Pancreas (tissue), 10 donors: Measurements from ENCODE around the gene CERS1. TPM values are rescaled to one million over a fixed set of nuclear protein-coding genes. Genes with fewer than 3 reads are reported as not detected.

Source experiments
- ATAC-seq, 4 donors: fragments of 200-7000 bp; cut with Tn5 transposase; one replicate each; pipeline versions ENCODE4 v1.8.0 to v1.9.1; 2020; ENCODE audit warnings: mild to moderate bottlenecking in 4 of 4, moderate library complexity in 4 of 4
- DNase-seq, 6 donors: peaks; one replicate each; pipeline ENCODE4 v3.0.0-alpha.2; 2020
- FAIRE-seq: peaks from 2 replicates; lab custom pipeline; 2012; peaks lifted over from hg19 to GRCh38; lab: Jason Lieb, UNC
- H3K27ac ChIP-seq, 4 donors: fragments of 200-600 bp; sonication (generic); 1 replicate in 3 of 4; 2 replicates in 1 of 4; pipeline versions ENCODE4 v1.5.0 to v1.8.0; 2020
- H3K27me3 ChIP-seq, 4 donors: fragments of 200-600 bp; one replicate each; pipeline ENCODE4 v1.8.0; 2021
- H3K36me3 ChIP-seq, 3 donors: fragments of 200-600 bp; sonication (generic) in 1 of 3; one replicate each; pipeline versions ENCODE4 v1.5.0 to v1.8.0; 2020 to 2021
- H3K4me1 ChIP-seq, 3 donors: fragments of 200-600 bp; one replicate each; pipeline ENCODE4 v1.8.0; 2021
- H3K4me3 ChIP-seq, 4 donors: fragments of 200-600 bp; sonication (generic) in 2 of 4; one replicate each; pipeline versions ENCODE4 v1.5.0 to v1.8.0; 2020 to 2021
- H3K9me3 ChIP-seq, 4 donors: fragments of 200-600 bp; one replicate each; pipeline ENCODE4 v1.8.0; 2021
- WGBS, 2 donors: extraction: QIAGEN DNeasy Blood & Tissue Kit; methylation state at CpG; one replicate each; pipeline ENCODE4 v1.1.7; 2013; 5-methylcytosine and 5-hydroxymethylcytosine counted together
- intact Hi-C, 3 donors: fragments of 100-400 bp; cut with DNase I; formaldehyde crosslinking; loops; one replicate each; pipeline versions ENCODE4 v1.11.1 to v1.14.2; 2022
- polyA plus RNA-seq, 2 donors: library from polyadenylated mRNA; stranded (reverse); fragments of 200-250 nt; gene quantifications; one replicate each; pipeline ENCODE4 v1.2.3, GENCODE V29; 2013
- total RNA-seq, 6 donors: library from RNA; stranded (reverse); fragmentation: NEBNext Ultra II Directional in 4 of 6; extraction: Animal tissue kit (Norgen Biotek cat#: 25700) in 4 of 6; gene quantifications; one replicate each; pipeline versions ENCODE4 v1.2.1 to v1.2.4, GENCODE V29; 2021 to 2023
- TF ChIP-seq, protein P1 (sequence below), 4 donors: fragments of 200-600 bp; sonication (generic) in 3 of 4; IDR thresholded peaks; one replicate each; pipeline versions ENCODE4 v1.5.0 to v1.8.0; 2021; ENCODE audit warnings: antibody characterized with exemption in 4 of 4
- donor health status: healthy with polysubstance abuse.
- donor health status: DM: no; HTN: no; CAD: no; lungs with moderate emphysema.
- donor health status: DM: no; HTN: no; CAD: no.
- donor health status: control.
- donor health status: control.
- donor health status: Bipolar disorder and iron deficiency.
- donor health status: DM: yes; HTN: yes; CAD: no.
- donor health status: DM: no; HTN: no; CAD: no.
- donor health status: DM: no; HTN: no; CAD: no.
- donor health status: DM: yes; HTN: yes; CAD: no.

CERS1 gene
- total and polyA plus RNA-seq, 8 donors = 0.16 to 8.3 (median 0.44) TPM

- intact Hi-C loops = loop anchor here in 1 of 3 donors (10.0 kb wide), 1 partner anchor 88 kb away; no protein-coding TSS in a partner anchor
- Histone ChIP-seq H3K9me3 (no peaks in the 10 kb centered on the region), H3K27me3 (peaks cover 0 to 10% (median 0%) of the 10 kb centered on the region in 4 donors), H3K4me3 (no peak overlapping the region), H3K27ac (no peak overlapping the region), H3K36me3 (peaks cover 0 to 12% (median 6%) of the 10 kb centered on the region in 3 donors), H3K4me1 (no peaks in the 10 kb centered on the region)
- 8 to 12% methylated on average over 29 to 33 of the region's 33 CpGs for WGBS, 2 donors
- TF ChIP-seq, protein P1, sequence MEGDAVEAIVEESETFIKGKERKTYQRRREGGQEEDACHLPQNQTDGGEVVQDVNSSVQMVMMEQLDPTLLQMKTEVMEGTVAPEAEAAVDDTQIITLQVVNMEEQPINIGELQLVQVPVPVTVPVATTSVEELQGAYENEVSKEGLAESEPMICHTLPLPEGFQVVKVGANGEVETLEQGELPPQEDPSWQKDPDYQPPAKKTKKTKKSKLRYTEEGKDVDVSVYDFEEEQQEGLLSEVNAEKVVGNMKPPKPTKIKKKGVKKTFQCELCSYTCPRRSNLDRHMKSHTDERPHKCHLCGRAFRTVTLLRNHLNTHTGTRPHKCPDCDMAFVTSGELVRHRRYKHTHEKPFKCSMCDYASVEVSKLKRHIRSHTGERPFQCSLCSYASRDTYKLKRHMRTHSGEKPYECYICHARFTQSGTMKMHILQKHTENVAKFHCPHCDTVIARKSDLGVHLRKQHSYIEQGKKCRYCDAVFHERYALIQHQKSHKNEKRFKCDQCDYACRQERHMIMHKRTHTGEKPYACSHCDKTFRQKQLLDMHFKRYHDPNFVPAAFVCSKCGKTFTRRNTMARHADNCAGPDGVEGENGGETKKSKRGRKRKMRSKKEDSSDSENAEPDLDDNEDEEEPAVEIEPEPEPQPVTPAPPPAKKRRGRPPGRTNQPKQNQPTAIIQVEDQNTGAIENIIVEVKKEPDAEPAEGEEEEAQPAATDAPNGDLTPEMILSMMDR (IDR thresholded peaks at IDR 0.05) = no peak
- DNase-seq = peak in 1 of 6 donors; percentile 71
- no peak for ATAC-seq
- FAIRE-seq = no peak
These were observed 473 bp upstream of the CERS1 start for GRCh38 chr19:18896421-18896841.

DNA sequence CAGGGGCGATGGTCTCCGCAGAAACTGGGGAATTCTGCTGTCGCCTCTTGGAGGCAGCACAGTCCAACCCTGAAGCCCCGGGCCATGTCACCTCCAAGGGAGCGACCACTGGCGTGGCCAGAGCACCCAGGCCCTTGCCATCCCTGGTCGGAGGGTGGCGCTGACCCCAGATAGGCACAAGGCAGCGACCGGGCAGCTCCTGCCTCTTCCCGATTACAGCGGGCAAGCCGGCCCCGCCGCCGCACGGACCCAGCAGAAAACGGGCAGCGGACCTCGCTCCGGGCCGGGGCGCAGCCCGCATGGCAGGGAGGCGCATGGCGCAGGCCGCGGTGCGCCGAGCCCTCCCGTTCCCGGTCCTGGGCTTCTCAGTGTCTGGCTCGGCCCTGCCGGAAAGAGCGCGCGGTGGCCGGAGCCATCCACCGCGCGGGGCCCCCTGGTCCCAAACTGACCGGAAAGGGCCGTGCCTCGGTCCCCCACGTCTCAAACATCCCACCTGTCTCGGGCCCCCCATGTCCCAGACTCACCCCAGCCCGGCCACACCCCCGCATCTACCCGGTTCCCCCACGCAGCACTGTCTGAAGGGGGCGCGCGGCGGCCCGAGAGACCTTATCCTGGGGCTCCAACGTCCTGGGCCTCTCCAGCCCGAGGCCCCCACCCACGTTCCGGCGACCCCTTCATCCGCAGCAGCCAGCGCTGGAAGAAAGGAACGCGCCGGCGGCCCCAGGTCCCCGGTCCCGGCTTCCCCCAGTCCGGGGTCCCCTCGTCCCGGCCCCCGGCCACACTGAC is 727 bp downstream of the CERS1 start:
- TF ChIP-seq, protein P1 (IDR thresholded peaks at IDR 0.05) = no peak
- H3K4me3 ChIP-seq = peak overlapping the region in 2 of 4 donors; percentile 8 to 35
- FAIRE-seq (no peak), ATAC-seq (peak; percentile 30 to 75 (median 63)), DNase-seq (peak in 2 of 6 donors; percentile 74 to 79)
- intact Hi-C loops = loop anchor here in 1 of 3 donors (10.0 kb wide), 1 partner anchor 90 kb away; no protein-coding TSS in a partner anchor
- peaks cover 0 to 10% (median 0%) of the 10 kb centered on the region in 4 donors for H3K27me3 ChIP-seq
- 1% methylated on average over 59 to 72 of the region's 72 CpGs for WGBS, 2 donors
- H3K36me3 ChIP-seq = peaks cover 0 to 11% (median 5%) of the 10 kb centered on the region in 3 donors
- H3K9me3 ChIP-seq = no peaks in the 10 kb centered on the region
- H3K27ac ChIP-seq = no peak overlapping the region
- no peaks in the 10 kb centered on the region for H3K4me1 ChIP-seq

GRCh38 chr19:18894254-18895037 is 1.5 kb downstream of the CERS1 start:
- Histone ChIP-seq H3K27me3 (peaks cover 0 to 10% (median 0%) of the 10 kb centered on the region in 4 donors), H3K27ac (no peak overlapping the region), H3K36me3 (peaks cover 0 to 5% (median 0%) of the 10 kb centered on the region in 3 donors), H3K4me3 (peak overlapping the region in 1 of 4 donors; percentile 35), H3K9me3 (no peaks in the 10 kb centered on the region), H3K4me1 (no peaks in the 10 kb centered on the region)
- TF ChIP-seq, protein P1 (IDR thresholded peaks at IDR 0.05) = no peak
- WGBS, 2 donors = 8% methylated on average over 19 to 27 of the region's 28 CpGs
- no peak for FAIRE-seq
- intact Hi-C loops = loop anchor here in 1 of 3 donors (10.0 kb wide), 1 partner anchor 90 kb away; no protein-coding TSS in a partner anchor
- ATAC-seq = peak; percentile 10 to 70 (median 39)
- peak in 1 of 6 donors; percentile 65 for DNase-seq

- Histone ChIP-seq H3K27me3 (peaks cover 0 to 10% (median 0%) of the 10 kb centered on the region in 4 donors), H3K36me3 (no peaks in the 10 kb centered on the region), H3K27ac (no peak overlapping the region), H3K9me3 (no peaks in the 10 kb centered on the region), H3K4me3 (no peak overlapping the region), H3K4me1 (no peaks in the 10 kb centered on the region)
- 34 to 40% methylated on average over 13 to 18 of the region's 18 CpGs for WGBS, 2 donors
- DNase-seq = peak in 1 of 6 donors; percentile 49
- ATAC-seq = no peak
- TF ChIP-seq, protein P1 (IDR thresholded peaks at IDR 0.05) = no peak
- intact Hi-C loops = loop anchor here in 1 of 3 donors (10.0 kb wide), 1 partner anchor 91 kb away; no protein-coding TSS in a partner anchor
- FAIRE-seq = no peak
These were observed 2.2 kb downstream of the CERS1 start for GRCh38 chr19:18893587-18894253.
